ENCODE measurements around the gene ASIC2. TPM values are rescaled to one million over a fixed set of nuclear protein-coding genes. Genes with fewer than 3 reads are reported as not detected.

The ASIC2 gene
- total and polyA plus RNA-seq, 9 of the 15 experiments (the other 6 are each of a cell fraction or from before 2014, with no cell fraction given) = not detected

GRCh38 chr17:33024688-33025486 is 268.2 kb downstream of the ASIC2 start (continued):
- TF ChIP-seq ZBTB34 (CRISPR knock-in tag; IDR thresholded peaks at IDR 0.05) (no peak), RBM34 (IDR thresholded peaks at IDR 0.05; ENCODE audit: borderline replicate concordance, insufficient read depth, low read length) (no peak)

GRCh38 chr17:33023790-33024189 is 269.3 kb downstream of the ASIC2 start:
- in situ Hi-C loops (cut with MboI) = no loop called here
- no peaks in the 10 kb centered on the region for H3K36me3 ChIP-seq (ENCODE audit: control insufficient read depth, insufficient read depth, low read length)
- no peak overlapping the region for H3K9ac ChIP-seq (ENCODE audit: insufficient read depth in 1 of 2, low read depth in 2 of 2, low read length in 2 of 2)
- no TSS peak for BruUV-seq (replicated peaks)
- H2AFZ ChIP-seq (ENCODE audit: low read depth, low read length) = no peak overlapping the region
- no peak for DNase-seq (ENCODE audit: extremely low read depth in 1 of 4, low spot score in 3 of 4)
- FAIRE-seq = no peak
- ChIA-PET POLR2A (interaction anchor here (0.5 kb wide), 1 partner anchor 1136 kb away, joined by 3 read pairs; no protein-coding TSS in a partner anchor), CTCF (ENCODE audit: low intra/inter-chr PET ratio) (no interaction called here)
- H3K9me1 ChIP-seq (ENCODE audit: control insufficient read depth, insufficient read depth, low read length) = peaks cover 3% of the 10 kb centered on the region
- H3K4me2 ChIP-seq (ENCODE audit: insufficient read depth, low read length) = no peak overlapping the region
- no peaks in the 10 kb centered on the region for H4K20me1 ChIP-seq (replicated peaks; ENCODE audit: control insufficient read depth, insufficient read depth, low read length)
- 0% methylated on average over 3 of the region's 3 CpGs for WGBS (ENCODE audit: insufficient coverage, low coverage, missing lambda C conversion rate)
- H3K27ac ChIP-seq (ENCODE audit: extremely low read depth, low read depth, low read length) = no peak overlapping the region
- H3K27me3 ChIP-seq (ENCODE audit: control insufficient read depth in 2 of 2, insufficient read depth in 2 of 2, low read length in 2 of 2) = peaks cover 20 to 26% of the 10 kb centered on the region in 2 experiments
- no peaks in the 10 kb centered on the region for H3K9me3 ChIP-seq (replicated peaks; ENCODE audit: control insufficient read depth, insufficient read depth, low read depth, low read length)
- H3K4me1 ChIP-seq (replicated peaks in 1 of 2; ENCODE audit: control insufficient read depth in 2 of 2, insufficient read depth in 2 of 2, low read length in 2 of 2) = no peaks in the 10 kb centered on the region
- H3K4me3 ChIP-seq = no peak overlapping the region
- intact Hi-C loops (cut with micrococcal nuclease) = no loop called here
- ATAC-seq = no peak
- no peaks in the 10 kb centered on the region for H3K79me2 ChIP-seq (ENCODE audit: control insufficient read depth, insufficient read depth, low read length)
- no peak for TF ChIP-seq MTA1 (IDR thresholded peaks at IDR 0.05; ENCODE audit: borderline replicate concordance)
- TF ChIP-seq RAD51 (IDR thresholded peaks at IDR 0.05; ENCODE audit: borderline replicate concordance, low read depth) = no peak
- no peak for TF ChIP-seq MCM5 (IDR thresholded peaks at IDR 0.05; ENCODE audit: low read depth)
- no peak for TF ChIP-seq ZNF253 (CRISPR knock-in tag; conservative IDR thresholded peaks at IDR 0.05)
- TF ChIP-seq ZBTB7A (IDR thresholded peaks at IDR 0.05; ENCODE audit: borderline replicate concordance, control insufficient read depth, low read depth, low read length) = no peak
- no peak for TF ChIP-seq XRCC4 (IDR thresholded peaks at IDR 0.05; ENCODE audit: extremely low read depth, insufficient read depth, insufficient read length)
- TF ChIP-seq EWSR1 (IDR thresholded peaks at IDR 0.05; ENCODE audit: borderline replicate concordance, low read depth, partially characterized antibody) = no peak
- no peak for TF ChIP-seq RBM34 (IDR thresholded peaks at IDR 0.05; ENCODE audit: borderline replicate concordance, insufficient read depth, low read length)
- no peak for TF ChIP-seq PHF8 (IDR thresholded peaks at IDR 0.05; ENCODE audit: borderline replicate concordance, low read length)
- no peak for TF ChIP-seq ZNF699 (CRISPR knock-in tag; IDR thresholded peaks at IDR 0.05; ENCODE audit: insufficient replicate concordance)
- TF ChIP-seq ELF4 (CRISPR knock-in tag; IDR thresholded peaks at IDR 0.05) = no peak
- no peak for TF ChIP-seq L3MBTL2 (IDR thresholded peaks at IDR 0.05)
